AG09309 (cell line): ENCODE results near the gene CEP83.

Experiments
- DNase-seq: peaks from one replicate; pipeline ENCODE4 v3.0.0-alpha.2; 2010; ENCODE audit warnings: low read depth
- H3K4me3 ChIP-seq: 2 replicates; pipeline ENCODE4 v1.5.1; 2011; ENCODE audit warnings: mild to moderate bottlenecking, low read depth, low read length, moderate library complexity; ENCODE audit not compliant: control insufficient read depth
- CTCF ChIP-seq: IDR thresholded peaks from 2 replicates; pipeline ENCODE4 v1.5.1; 2011; ENCODE audit warnings: mild to moderate bottlenecking, low read depth, low read length, inconsistent platforms; ENCODE audit not compliant: insufficient read depth, control insufficient read depth; ENCODE audit errors: missing control alignments

CEP83 gene

DNA sequence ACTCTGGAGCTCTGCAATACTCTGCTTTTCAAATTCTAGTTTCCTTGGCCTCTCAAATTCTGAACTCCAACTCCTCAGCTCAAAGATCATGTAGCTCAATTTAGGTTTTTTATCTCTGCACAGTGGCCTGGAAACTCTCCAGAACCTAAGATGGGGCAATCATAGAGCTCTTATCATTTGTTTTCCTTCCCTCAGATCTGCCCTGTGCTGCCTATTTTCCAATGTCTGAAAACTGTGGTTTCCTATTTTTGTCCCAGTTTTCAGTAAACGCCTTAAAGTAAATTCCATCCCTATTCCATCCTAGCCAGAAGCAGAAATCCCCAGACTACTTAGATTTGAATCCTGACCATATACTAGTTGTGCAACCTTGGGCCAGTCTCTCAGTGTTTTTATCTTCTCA is 73.2 kb downstream of the CEP83 start:
- TF ChIP-seq CTCF: no peak
- peak; percentile 56 for DNase-seq

DNA sequence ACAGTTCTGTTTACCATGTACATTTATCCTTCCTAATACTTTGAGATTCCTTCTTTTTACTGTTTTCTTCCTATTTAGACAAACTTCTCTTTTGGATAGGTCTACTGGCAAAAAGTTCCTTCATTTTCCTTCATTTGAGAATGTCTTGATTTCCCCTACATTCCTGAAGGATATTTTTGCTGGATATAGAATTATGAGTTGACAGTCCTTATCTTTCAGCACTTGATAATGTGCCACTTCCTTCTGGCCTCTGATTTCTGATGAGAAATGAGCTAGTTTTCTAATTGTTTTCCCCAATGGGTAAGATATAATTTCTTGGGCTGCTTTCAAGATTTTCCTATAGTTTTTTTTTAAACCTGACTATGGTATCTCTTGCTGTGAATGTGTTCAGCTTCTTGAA is 75.6 kb downstream of the CEP83 start:
- H3K4me3 ChIP-seq: no peak overlapping the region
- DNase-seq: no peak
- TF ChIP-seq CTCF: no peak

More for the DNA sequence above, 73.2 kb downstream of the CEP83 start:
- no peak overlapping the region for H3K4me3 ChIP-seq

- TF ChIP-seq CTCF: no peak
- DNase-seq: no peak
- no peak overlapping the region for H3K4me3 ChIP-seq
Observed at GRCh38 chr12:94380507-94380906, 79.2 kb downstream of the CEP83 start.

DNA sequence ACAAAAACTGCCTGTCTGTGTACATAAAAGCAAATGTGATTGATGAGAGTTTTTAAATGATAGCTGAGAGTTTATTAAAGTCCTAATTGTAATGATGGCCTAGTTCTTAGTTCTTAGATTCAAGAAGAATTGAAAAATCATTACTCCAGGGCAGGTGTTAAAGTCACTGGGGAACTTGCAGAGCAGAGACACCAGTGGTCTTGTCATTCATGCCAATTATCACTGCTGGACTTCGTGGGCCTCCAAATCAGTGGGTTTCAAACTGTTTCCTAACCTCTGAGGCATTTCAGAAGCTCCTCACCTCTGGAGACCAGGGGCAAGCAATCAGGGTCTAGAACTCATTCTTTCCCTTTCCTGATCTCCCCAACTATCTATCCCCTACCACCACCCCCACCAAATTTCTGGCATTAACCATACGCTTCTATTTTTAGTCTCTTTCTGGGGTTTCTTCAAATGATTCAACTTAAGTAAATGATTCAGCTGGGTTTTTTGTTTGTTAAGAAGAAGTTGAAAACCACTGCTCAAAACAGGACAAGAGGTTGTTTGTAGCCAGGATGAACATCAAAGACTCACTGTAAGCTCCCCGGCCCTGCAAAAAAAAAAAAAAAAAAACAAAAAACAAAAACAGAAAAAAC is 80.1 kb downstream of the CEP83 start:
- H3K4me3 ChIP-seq: no peak overlapping the region
- TF ChIP-seq CTCF: no peak
- DNase-seq: no peak

GRCh38 chr12:94377599-94377998 is 82.1 kb downstream of the CEP83 start:
- DNase-seq: no peak
- no peak for TF ChIP-seq CTCF

GRCh38 chr12:94374124-94374523 is 85.5 kb downstream of the CEP83 start:
- TF ChIP-seq CTCF: no peak
- no peak overlapping the region for H3K4me3 ChIP-seq
- DNase-seq: no peak

More at GRCh38 chr12:94377599-94377998, 82.1 kb downstream of the CEP83 start:
- H3K4me3 ChIP-seq: no peak overlapping the region
